Glomerular visceral epithelial cell (primary cell): Measurements from ENCODE around the gene POLR2L.

Experiments used
- DNase-seq: peaks from one replicate; pipeline ENCODE4 v3.0.0-alpha.2; 2016; ENCODE audit errors: extremely low spot score

POLR2L gene

DNA sequence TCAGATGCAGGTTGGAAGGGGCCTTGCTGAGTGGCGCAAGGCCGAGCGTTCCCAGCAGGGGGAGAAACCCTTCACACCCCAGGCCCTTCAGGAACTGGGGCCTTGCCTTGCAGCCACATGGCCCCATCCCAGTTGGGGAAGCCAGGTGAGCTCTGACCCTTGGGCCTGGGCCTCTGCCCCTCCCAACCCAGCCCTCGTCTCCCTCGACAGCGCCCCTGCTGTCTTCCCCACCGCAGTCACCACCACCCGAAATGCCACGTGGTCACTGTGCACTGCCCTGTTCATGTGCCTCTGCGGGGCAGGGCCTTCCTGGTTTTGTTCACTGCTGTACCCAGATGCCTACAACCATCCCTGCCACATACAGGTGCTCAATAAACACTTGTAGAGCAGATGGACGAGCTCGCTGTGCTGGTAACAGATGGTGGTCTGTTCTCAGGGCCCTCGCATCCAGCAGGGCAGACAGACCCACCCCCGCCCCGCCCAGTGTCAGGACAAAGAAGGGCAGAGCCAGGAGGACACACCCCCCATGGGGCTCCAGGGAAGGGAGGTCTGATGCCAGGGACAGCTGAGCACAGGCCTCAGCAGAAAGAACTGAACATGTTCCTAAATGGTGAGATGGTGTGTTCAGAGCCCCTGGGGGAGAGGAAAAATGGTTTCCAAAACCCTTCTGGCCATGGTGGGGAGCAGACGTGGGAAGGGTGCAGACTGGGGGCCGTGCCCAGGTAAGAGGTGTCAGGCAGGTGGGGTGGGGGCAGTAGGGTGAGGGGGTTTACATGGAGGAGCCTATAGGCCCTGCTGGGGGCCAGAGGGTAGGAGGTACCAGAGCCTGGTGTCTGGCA lies 3.7 kb downstream of the POLR2L start:
- DNase-seq = no peak

DNA sequence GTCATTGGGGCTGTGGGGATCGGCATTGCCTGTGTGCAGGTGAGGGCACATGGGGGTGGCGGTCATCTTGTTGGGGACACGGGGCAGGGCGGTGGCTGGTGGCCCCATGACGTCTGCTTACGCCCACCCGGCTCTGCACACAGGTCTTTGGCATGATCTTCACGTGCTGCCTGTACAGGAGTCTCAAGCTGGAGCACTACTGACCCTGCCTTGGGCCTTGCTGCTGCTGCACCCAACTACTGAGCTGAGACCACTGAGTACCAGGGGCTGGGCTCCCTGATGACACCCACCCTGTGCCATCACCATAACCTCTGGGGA lies 4.4 kb downstream of the POLR2L start:
- DNase-seq = no peak

DNA sequence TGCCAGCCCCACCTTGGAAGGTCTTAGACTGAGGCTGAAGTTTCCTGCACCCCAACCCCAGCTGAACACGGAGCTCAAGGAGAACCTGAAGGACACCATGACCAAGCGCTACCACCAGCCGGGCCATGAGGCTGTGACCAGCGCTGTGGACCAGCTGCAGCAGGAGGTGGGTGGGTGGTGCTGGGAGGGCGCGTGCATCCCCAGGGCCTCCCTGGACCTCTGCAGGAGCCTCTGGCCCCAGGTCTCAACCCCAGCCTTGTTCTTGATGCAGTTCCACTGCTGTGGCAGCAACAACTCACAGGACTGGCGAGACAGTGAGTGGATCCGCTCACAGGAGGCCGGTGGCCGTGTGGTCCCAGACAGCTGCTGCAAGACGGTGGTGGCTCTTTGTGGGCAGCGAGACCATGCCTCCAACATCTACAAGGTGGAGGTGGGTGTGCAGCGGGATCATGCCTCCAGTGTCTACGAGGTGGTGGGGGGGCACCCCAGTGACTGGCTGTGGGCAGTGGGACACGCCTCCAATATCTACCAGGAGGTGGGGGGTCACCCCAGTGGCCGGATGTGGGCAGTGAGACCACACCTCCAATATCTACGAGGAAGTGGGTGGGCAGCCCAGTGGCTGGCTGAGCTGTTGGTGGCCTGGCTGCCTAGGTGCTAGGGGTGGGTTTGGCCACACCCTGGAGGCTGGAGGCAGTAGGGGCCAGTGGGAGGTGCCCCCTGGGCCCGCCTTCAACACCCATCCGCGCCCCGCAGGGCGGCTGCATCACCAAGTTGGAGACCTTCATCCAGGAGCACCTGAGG lies 4.9 kb downstream of the POLR2L start:
- DNase-seq = no peak

DNA sequence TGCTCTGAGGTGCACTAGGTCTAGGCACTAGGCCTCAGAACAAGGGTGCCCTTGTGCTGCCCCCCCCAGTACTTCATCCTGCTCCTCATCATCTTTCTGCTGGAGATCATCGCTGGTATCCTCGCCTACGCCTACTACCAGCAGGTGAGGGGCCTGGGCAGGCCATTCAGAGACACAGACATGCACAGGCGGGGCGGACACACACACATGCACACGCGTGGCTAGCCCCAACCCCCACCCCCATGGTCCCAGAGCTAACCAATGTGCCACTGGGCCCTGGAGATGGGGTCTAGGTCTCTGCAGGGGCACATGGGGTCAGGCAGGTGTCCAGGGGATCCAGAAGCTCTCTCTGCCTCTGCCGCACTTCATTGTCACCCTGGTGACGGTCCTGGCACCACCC lies 5.6 kb downstream of the POLR2L start:
- DNase-seq = no peak

DNA sequence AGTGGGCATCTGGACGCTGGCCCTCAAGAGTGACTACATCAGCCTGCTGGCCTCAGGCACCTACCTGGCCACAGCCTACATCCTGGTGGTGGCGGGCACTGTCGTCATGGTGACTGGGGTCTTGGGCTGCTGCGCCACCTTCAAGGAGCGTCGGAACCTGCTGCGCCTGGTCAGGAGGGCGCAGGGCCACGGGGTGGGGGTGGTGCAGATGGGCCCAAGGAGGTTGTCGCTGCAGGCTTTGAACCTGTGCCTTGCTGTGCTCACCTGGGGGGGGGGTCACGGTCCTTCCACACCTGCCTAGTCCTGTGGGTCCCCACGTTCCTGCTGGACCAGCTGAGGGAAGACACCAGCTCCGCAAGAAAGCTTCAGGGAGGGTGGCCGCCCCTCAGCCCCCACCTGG lies 6.1 kb downstream of the POLR2L start:
- DNase-seq = no peak

DNA sequence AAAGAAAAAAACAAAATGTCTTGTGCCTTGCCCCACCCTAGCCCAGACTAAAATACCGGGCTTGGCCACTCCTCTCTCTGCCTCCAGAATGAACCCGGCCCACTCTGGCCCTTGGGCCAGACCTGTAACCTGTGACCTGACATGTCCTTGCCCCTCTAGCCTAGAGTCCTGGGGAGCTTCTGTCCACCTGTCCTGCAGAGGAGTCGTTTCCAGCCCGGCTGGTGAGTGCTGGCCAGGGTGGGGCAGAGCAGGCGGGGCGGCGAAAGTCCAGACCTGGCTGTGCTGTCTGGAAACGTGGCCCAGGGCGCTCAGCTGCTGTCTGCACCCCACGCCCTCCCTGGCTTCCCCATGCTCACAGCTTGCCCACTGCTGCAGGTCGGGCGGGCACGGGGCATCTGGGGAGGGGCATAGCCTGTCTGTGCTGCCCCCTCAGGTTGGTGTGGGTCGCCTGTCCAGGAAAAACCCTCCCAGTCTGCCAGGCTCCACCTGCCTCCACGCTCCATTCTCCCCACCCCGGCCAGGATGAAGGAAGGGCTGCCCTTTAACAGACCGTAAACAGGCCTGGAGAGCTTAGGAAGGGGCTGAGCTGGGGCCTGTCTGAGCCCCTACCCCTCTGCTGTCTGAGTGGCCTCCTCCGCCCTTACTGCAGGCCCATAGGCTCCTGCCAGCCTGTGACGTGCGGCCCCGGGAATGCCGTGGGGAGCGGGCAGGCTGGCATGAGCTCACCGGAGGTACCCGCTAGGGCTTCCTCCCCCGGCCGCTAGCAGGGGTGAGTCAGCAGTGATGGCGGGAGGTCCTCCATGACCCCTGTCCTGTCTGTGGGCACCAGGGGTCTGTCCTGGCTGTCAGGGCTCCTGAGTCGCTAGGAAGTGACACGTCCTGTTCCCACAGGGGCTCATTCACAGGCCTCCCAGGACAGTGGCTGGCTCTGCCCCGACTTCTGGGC lies 7.7 kb downstream of the POLR2L start:
- peak; percentile 97 for DNase-seq

DNA sequence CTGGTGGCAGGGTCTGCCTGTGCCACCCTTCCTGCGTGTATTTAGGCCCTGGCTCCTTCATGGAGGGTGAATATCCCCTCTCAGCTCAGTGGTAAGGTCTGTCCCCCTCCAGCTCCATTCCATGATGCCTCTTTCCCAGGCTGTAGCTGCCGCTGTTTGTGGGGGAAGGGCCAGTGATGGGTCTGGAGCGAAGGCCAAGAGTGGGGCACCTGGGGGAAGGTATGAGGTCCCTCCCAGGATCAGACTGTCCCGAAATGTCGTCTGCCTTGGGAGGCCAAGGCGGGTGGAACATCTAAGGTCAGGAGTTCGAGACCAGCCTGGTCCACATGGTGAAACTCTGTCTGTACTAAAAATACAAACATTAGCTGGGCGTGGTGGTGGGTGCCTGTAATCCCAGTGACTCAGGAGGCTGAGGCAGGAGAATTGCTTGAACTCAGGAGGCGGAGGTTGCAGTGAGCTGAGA lies 8.4 kb downstream of the POLR2L start:
- DNase-seq = no peak

DNA sequence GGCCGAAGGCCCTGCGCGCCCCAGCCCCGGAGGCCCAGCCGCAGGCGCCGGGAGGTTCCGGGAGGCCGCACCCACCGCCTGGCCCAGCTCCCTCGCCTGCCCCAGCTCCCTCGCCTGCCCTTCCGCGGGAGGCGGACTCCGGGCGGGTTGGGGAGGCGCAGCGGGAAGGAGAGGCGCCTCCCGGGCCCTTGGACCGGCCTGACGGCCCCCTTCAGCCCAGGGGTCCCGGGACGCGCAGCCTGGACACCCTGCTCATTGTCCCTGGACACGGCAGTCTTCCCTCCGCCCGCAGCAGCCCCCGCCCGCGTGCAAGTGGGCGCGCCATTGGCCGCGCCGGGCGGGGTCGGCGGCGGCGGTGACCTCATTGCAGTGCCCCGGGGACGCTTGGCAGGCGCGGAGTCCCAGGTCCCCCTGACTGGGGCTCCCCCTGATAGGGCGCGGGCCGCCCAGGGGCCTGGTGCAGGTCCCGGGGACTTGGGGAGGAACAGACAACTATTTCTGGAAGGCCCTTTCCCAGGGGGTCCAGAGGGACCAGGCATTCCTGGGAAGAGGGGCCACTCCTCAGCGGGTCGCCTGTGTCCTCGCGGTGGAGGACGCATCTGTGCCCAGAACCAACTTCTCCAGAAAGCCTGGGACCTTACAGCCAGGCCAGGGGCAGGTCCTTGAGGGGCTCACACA lies 9.1 kb downstream of the POLR2L start:
- DNase-seq = peak; percentile 63

DNA sequence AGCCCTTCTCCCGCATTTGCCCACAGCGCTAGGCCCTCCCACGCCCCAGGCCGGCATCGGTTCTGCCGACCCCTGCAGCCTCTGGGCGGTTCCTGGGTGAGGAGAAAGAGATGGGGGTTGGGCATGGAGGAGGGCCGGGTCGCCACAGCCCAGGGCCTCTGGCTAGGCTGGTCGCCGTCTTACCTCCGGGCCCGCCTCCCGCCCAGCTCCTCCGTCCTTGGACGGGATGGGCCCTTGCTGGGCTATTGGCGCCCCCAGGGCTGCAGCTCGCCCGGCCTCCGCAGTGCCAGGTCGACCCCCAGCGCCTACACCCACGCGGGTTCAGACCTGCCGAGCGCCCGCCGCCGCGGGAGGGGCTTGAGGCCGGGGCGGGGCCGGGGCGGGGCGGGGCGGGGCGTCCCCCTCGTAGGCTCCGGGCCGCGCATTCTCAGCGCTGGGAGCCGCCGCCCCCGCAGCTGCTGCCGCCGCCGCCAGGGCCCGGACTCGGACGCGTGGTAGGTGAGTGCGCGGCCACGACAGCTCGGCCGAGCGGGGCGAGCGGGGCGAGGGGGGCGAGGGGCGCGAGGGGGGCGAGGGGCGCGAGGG lies 9.7 kb downstream of the POLR2L start, which contains the start of gene CD151:
TSS of gene CD151 (plus strand) at position 424 of the 585 bp plus-strand sequence. CDS start 3,118 bp downstream, outside the sequence.
- peak; percentile 72 for DNase-seq

DNA sequence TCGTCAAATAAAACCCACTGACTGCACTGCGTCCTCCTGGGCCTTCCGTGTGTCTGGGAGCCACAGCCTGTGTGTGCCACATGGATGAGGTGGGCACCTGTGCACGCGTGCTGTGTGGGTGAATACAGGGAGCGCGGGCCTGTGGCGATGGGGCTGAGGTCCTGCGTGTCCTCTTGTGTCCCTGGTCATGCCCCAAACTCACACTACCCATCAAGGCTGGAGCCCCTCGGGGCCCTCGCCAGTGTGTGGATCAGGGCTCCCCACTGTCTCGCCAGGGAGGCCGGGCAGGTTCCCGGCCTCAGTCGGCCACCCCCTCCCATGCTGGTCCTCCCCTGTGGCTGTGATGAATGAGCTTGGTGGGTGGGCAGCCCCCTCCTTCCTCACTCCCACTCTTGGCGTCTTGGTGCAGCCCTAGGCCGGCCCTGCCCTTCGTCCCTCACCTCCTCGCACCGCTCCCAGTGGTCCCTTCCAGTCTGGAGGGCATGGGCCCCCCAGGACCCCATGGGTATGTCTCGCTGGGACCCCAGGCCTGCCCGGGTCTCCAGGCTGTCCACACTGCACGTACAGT lies 10.3 kb downstream of the POLR2L start:
- DNase-seq = no peak

DNA sequence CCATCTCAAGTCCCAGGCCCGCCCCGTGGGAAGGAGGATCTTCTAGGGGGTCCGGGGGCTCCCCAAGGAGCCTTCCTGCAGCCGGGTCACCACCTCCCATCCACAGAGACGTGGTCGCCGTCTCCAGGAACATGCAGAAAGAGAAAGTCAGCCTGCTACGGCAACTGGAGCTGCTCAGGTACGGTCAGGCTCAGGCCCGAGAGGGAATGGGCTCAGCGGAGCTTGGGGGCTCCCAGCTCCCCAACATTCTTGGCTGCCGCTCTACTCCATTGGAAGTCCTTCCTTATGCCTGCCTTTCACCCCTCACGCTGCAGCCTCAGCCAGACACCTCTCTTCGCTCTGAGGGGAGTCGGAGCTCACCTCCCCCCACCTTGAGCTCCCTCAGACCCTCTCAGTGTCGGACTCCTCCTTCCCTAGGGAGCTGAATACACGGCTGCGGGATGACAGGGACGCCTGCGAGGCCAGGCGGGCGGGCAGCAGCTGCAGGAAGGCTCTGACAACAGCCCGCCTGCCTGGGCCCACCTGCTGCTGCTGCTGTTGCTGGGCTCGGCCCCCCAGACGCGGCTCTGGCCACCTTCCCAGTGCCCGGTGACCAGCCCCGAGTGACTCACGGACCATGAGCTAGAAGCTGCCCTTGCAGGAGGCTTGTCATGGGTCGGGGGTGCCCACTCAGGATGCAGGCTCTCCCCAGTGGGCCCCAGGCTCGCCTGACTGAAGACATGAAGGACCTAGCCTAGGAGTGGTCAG lies 11.0 kb downstream of the POLR2L start:
- peak; percentile 83 for DNase-seq

DNA sequence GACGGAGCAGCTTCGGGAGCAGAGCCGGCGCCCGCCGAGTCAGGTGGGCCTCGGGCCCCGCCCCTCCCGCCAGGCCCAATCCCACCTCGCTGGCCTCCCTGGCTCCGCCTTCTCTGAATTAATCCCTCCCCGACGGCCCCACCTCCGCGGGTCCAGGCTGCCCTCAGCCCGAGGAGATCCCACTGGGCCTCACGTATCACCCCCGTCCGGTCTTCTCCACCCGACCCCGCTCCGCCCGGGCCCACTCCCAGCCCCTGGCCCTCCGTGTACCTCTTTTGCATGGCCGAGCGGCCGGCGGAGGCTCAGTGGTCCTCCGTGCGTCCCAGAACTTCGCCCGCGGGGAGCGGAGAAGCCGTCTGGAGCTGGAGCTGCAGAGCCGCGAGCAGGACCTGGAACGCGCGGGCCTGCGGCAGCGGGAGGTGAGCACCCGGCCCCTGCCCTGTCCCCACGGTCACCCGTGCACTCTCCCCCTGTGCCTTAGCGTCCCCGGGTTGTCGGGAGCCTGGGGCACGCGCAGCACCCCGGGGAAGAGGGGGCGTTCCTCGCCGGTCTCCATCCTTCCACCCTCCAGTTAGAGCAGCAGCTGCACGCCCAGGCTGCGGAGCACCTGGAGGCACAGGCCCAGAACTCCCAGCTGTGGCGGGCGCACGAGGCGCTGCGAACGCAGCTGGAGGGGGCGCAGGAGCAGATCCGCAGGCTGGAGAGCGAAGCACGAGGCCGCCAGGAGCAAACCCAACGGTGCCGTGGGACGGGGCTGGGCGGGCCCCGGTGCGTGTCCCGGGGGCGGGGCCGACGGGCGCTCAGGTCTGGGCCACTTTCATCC lies 11.8 kb downstream of the POLR2L start:
- DNase-seq = peak; percentile 61

DNA sequence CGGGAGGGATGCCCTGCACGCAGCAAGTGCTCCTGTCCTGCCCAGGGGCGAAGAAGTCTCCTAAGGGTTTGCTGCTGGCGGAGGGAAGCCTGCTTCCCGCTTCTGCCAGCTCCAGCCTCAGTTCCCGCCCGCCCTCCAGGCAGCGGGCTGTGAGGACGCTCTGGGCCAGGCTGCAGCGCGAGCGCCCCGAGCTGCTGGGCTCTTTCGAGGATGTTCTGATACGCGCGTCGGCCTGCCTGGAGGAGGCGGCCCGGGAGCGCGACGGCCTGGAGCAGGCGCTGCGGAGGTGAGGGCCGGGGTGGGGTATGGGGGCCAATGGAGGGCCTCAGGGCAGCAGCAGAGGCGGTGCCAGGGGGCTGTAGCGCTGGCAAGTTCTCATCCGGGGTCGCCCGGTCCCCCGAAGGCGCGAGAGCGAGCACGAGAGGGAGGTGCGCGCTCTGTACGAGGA lies 12.5 kb downstream of the POLR2L start:
- DNase-seq = no peak

DNA sequence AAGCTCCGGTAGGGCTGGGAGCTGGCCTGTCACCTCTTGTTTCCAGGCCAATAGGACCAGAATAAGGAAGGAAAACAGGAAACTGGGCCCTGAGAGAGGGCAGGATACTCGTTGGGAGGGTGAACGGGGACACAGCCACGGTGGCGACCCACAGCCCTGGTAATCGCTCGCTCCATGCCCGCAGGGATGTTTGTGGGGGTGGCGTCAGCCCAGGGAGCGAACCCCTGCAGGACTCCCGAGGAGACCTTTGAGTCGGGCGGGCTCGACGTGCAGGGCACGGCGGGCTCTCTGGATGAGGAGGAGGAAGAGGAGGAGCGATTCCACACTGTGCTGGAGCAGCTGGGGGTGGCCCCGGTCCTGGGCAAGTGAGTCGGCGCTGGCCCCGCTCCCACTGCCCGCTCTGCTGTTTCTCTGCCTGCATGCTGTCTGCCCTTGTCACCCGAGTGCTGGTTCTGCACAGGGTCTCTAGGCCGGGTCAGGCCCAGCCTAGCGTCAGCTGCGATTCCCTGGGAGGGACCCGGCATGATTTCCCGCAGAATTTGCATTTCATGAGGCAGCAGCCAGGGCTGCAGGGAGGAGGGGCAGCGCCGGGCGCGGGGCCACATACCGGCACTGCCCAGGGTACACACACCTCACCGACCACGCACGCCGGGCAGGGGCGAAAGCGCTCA lies 13.0 kb downstream of the POLR2L start:
- peak; percentile 75 for DNase-seq

DNA sequence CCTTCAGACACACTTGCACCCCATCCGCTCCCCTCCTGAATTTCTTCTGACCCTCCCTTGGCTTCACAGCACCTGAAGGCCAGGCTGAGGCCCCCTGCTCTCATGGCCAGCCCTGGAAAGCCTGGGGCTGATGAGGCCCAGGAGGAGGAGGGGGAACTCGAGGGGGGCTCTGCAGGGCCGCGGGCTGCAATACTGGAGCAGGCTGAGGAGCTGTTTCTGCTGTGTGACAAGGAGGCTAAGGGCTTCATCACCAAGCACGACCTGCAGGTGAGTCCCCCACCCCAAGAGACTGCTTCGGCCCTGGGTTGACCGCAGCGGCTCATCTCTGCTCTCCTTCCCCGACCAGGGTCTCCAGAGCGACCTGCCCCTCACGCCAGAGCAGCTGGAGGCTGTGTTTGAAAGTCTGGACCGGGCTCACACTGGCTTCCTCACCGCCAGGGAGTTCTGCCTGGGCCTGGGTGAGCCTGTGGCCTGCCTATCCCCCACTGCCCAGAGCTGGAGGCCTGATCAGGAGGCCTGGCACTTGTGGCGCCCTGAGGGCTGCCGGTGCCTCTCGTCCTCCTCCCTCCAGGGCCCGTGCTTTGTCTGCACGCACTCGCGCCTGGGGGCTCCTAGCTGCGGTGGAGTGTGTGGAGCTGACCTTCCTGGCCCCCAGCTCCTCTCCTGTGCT lies 13.7 kb downstream of the POLR2L start:
- no peak for DNase-seq

DNA sequence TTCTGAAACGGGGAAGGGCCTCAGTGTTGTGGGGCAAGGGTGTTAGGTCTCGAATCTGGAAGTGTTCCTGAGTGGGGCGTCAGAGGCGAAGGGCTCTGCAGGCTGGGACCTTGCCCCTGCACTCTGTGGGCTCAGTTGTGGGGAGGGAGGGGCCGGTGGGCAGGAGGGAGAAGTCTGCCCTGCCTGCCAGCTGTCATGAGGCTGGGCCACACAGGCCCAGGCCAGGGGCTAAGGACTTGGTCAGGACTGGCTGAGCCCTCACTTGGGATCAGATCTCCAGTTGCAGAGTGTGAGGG lies 14.5 kb downstream of the POLR2L start, which contains the start of gene CRACR2B:
TSS of gene CRACR2B (plus strand) at position 23 of the 296 bp plus-strand sequence. CDS start 689 bp downstream, outside the sequence.
- DNase-seq = no peak

DNA sequence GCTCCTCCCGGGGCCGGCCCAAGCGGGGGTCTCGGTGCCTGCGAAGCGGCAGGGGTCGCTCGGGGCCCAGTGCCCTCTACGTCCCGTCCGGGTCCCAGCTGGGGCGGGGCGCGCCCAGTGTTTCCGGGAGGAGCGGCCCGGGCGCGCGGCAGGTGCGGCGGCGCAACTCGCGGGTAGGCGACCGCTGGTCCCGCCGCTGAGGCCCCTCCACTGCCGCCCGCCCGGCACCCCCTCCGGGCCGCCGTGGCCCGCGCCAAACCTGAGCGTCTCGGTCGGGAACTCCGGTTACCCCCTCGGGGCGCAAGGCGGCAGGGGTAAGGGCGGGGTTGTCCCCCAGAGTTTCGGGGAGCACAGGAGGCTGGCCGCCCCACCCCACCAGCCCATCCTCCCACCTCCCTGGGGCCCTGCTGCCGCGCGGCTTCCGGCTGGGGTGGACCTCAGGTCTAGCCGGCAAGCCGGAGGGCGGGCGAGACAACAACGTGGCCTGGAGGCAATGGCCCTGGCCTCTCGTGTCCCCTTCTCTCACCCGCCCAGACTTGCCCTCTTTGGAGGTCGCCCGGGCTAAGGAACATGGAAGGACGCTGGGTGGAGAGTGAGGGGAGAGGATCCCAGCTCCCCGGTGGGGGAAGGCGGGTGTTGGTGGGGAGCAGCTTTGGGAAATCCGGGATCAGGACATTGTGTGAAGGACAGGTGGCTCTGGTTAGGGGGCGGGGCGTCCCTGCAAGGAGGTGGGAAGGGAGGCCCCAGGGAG lies 15.0 kb downstream of the POLR2L start:
- no peak for DNase-seq
